ENCODE results near the gene RPP21.

The RPP21 gene

GRCh38 chr6:30349421-30350177 lies 4.6 kb downstream of the RPP21 start:
- Histone ChIP-seq H3K4me1 (ENCODE audit: control insufficient read depth in 2 of 2, insufficient read depth in 2 of 2, low read length in 2 of 2) (peaks cover 0 to 7% of the 10 kb centered on the region in 2 donors), H3K27me3 (ENCODE audit: control insufficient read depth in 2 of 2, insufficient read depth in 2 of 2, low read length in 2 of 2) (no peaks in the 10 kb centered on the region), H3K36me3 (ENCODE audit: control insufficient read depth in 2 of 2, insufficient read depth in 2 of 2, low read length in 2 of 2) (peaks cover 5 to 6% of the 10 kb centered on the region in 2 donors), H3K27ac (ENCODE audit: low read depth in 2 of 2, low read length in 2 of 2) (no peak overlapping the region), H3K9me3 (ENCODE audit: control insufficient read depth in 2 of 2, low read length in 2 of 2) (no peaks in the 10 kb centered on the region), H3K4me3 (ENCODE audit: low read length in 2 of 2) (no peak overlapping the region), H3K9ac (ENCODE audit: low read depth in 1 of 2, low read length in 2 of 2) (no peak overlapping the region)

DNA sequence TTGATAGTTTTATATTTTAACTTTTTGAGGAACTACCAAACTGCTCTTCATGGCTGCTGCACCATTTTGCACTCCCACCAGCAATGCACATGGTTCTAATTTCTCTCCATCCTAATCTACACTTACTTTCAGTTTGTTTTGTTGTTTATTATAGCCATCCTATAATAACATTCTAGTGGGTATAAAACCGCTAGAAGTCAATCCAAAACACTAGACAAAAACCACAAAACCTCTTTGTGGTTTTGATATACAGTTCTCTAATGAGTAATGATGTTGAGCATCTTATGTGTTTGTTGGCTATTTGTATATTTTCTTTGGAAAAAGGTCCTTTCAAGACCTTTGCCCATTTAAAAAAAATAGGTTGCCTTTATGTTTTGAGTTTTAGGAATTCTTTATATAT lies 5.6 kb downstream of the RPP21 start:
- Histone ChIP-seq H3K36me3 (ENCODE audit: control insufficient read depth in 2 of 2, insufficient read depth in 2 of 2, low read length in 2 of 2) (peaks cover 5 to 6% of the 10 kb centered on the region in 2 donors), H3K27me3 (ENCODE audit: control insufficient read depth in 2 of 2, insufficient read depth in 2 of 2, low read length in 2 of 2) (peaks cover 3 to 6% of the 10 kb centered on the region in 2 donors), H3K9ac (ENCODE audit: low read depth in 1 of 2, low read length in 2 of 2) (no peak overlapping the region), H3K4me1 (ENCODE audit: control insufficient read depth in 2 of 2, insufficient read depth in 2 of 2, low read length in 2 of 2) (peaks cover 0 to 5% of the 10 kb centered on the region in 2 donors), H3K4me3 (ENCODE audit: low read length in 2 of 2) (no peak overlapping the region), H3K27ac (ENCODE audit: low read depth in 2 of 2, low read length in 2 of 2) (no peak overlapping the region), H3K9me3 (ENCODE audit: control insufficient read depth in 2 of 2, low read length in 2 of 2) (no peaks in the 10 kb centered on the region)

DNA sequence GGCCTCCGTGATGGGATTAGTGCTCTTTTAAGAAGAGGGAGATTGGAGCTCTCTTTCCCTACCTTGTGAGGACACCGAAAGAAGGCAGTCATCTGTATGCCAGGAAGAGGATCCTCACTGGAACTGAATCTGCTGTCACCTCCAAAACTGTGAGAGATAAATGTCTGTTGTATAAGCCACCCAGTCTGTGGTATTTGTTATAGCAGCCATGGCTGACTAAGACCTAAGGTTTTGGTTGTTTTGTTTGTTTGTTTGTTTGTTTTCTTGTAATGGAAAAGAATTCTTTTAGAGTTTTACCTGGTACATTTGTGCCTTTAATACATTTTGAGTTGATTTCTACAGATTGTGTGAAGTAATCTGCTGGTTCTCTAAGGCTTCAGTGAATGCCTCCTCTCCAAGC lies 7.6 kb downstream of the RPP21 start:
- Histone ChIP-seq H3K9ac (ENCODE audit: low read depth in 1 of 2, low read length in 2 of 2) (no peak overlapping the region), H3K4me1 (ENCODE audit: control insufficient read depth in 2 of 2, insufficient read depth in 2 of 2, low read length in 2 of 2) (no peaks in the 10 kb centered on the region), H3K9me3 (ENCODE audit: control insufficient read depth in 2 of 2, low read length in 2 of 2) (no peaks in the 10 kb centered on the region), H3K4me3 (ENCODE audit: low read length in 2 of 2) (no peak overlapping the region), H3K27ac (ENCODE audit: low read depth in 2 of 2, low read length in 2 of 2) (no peak overlapping the region), H3K27me3 (ENCODE audit: control insufficient read depth in 2 of 2, insufficient read depth in 2 of 2, low read length in 2 of 2) (peaks cover 3 to 10% of the 10 kb centered on the region in 2 donors), H3K36me3 (ENCODE audit: control insufficient read depth in 2 of 2, insufficient read depth in 2 of 2, low read length in 2 of 2) (peaks cover 0 to 3% of the 10 kb centered on the region in 2 donors)

DNA sequence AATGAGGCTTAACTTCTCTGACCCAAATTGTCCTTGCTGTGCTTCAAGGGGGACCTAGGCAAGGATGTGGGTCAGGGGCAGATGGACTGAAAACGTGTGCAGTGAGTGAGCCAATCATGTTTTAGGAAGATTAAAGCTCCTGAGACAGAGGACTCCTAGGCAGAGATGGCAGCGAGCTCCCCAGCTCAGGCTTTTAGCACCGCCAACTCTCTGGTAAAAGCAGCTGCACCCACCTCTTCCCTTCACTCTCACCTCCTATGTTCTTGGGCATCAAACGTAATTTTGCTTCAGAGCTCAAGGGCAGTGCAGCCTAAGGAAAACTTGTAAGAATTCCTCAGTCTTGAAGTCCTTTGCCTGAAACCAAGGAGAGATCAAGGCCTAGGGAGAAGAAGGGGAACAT lies 10.3 kb downstream of the RPP21 start:
- peaks cover 0 to 3% of the 10 kb centered on the region in 2 donors for H3K4me1 ChIP-seq (ENCODE audit: control insufficient read depth in 2 of 2, insufficient read depth in 2 of 2, low read length in 2 of 2)
- no peaks in the 10 kb centered on the region for H3K36me3 ChIP-seq (ENCODE audit: control insufficient read depth in 2 of 2, insufficient read depth in 2 of 2, low read length in 2 of 2)
- no peak overlapping the region for H3K9ac ChIP-seq (ENCODE audit: low read depth in 1 of 2, low read length in 2 of 2)
- no peak overlapping the region for H3K27ac ChIP-seq (ENCODE audit: low read depth in 2 of 2, low read length in 2 of 2)
- H3K4me3 ChIP-seq (ENCODE audit: low read length in 2 of 2) = no peak overlapping the region
- H3K27me3 ChIP-seq (ENCODE audit: control insufficient read depth in 2 of 2, insufficient read depth in 2 of 2, low read length in 2 of 2) = peaks cover 18 to 28% of the 10 kb centered on the region in 2 donors
- H3K9me3 ChIP-seq (ENCODE audit: control insufficient read depth in 2 of 2, low read length in 2 of 2) = no peaks in the 10 kb centered on the region

DNA sequence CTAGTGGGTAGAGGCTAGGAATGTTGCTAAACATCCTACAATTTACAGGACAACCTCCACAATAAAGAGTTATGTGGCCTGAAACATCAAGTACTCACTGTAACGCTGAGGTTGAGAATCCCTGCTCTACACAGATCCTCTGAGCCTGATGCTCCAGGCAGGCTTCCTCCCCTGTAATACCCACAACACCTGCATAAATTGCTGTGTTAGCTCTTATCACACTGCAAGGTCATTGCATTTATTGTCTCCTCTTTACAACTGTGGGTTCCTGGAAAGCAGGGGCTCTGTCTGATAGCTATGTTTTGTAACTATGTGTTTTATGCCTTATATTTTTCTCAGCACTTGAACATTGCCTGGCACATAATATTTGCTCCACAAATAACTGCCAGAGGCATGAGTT lies 11.6 kb downstream of the RPP21 start:
- Histone ChIP-seq H3K36me3 (ENCODE audit: control insufficient read depth in 2 of 2, insufficient read depth in 2 of 2, low read length in 2 of 2) (no peaks in the 10 kb centered on the region), H3K9me3 (ENCODE audit: control insufficient read depth in 2 of 2, low read length in 2 of 2) (no peaks in the 10 kb centered on the region), H3K4me3 (ENCODE audit: low read length in 2 of 2) (no peak overlapping the region), H3K27me3 (ENCODE audit: control insufficient read depth in 2 of 2, insufficient read depth in 2 of 2, low read length in 2 of 2) (peaks cover 20 to 34% of the 10 kb centered on the region in 2 donors), H3K4me1 (ENCODE audit: control insufficient read depth in 2 of 2, insufficient read depth in 2 of 2, low read length in 2 of 2) (peaks cover 0 to 3% of the 10 kb centered on the region in 2 donors), H3K27ac (ENCODE audit: low read depth in 2 of 2, low read length in 2 of 2) (no peak overlapping the region), H3K9ac (ENCODE audit: low read depth in 1 of 2, low read length in 2 of 2) (no peak overlapping the region)

- peaks cover 20 to 41% of the 10 kb centered on the region in 2 donors for H3K27me3 ChIP-seq (ENCODE audit: control insufficient read depth in 2 of 2, insufficient read depth in 2 of 2, low read length in 2 of 2)
- H3K4me3 ChIP-seq (ENCODE audit: low read length in 2 of 2) = peak overlapping the region; percentile 57 to 61
Observed at GRCh38 chr6:30357678-30358540, 13.0 kb downstream of the RPP21 start.

DNA sequence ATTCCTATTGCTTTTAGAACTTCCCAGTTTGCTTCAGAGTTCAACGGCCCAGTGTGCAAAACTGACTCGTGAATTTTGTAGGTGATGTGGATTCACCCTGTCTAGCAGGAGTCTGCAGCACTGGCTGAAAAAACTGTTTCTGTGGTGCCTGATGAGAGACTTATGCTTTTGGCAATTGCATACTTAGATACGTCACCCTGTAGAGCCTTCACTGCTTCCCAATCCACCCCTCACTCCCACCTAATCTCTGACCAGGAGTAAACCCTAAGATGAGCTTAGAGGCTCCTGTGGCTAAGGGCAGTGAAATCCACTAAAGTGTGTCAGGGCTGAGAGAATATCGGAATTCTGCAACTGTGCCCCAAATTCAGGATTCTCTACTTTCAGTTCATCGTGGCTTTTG lies 14.3 kb downstream of the RPP21 start:
- Histone ChIP-seq H3K27me3 (ENCODE audit: control insufficient read depth in 2 of 2, insufficient read depth in 2 of 2, low read length in 2 of 2) (peaks cover 24 to 41% of the 10 kb centered on the region in 2 donors), H3K9me3 (ENCODE audit: control insufficient read depth in 2 of 2, low read length in 2 of 2) (no peaks in the 10 kb centered on the region), H3K9ac (ENCODE audit: low read depth in 1 of 2, low read length in 2 of 2) (no peak overlapping the region), H3K4me3 (ENCODE audit: low read length in 2 of 2) (no peak overlapping the region), H3K27ac (ENCODE audit: low read depth in 2 of 2, low read length in 2 of 2) (no peak overlapping the region), H3K4me1 (ENCODE audit: control insufficient read depth in 2 of 2, insufficient read depth in 2 of 2, low read length in 2 of 2) (peaks cover 0 to 3% of the 10 kb centered on the region in 2 donors), H3K36me3 (ENCODE audit: control insufficient read depth in 2 of 2, insufficient read depth in 2 of 2, low read length in 2 of 2) (no peaks in the 10 kb centered on the region)

More at GRCh38 chr6:30357678-30358540, 13.0 kb downstream of the RPP21 start:
- Histone ChIP-seq H3K36me3 (ENCODE audit: control insufficient read depth in 2 of 2, insufficient read depth in 2 of 2, low read length in 2 of 2) (no peaks in the 10 kb centered on the region), H3K9me3 (ENCODE audit: control insufficient read depth in 2 of 2, low read length in 2 of 2) (no peaks in the 10 kb centered on the region), H3K27ac (ENCODE audit: low read depth in 2 of 2, low read length in 2 of 2) (peak overlapping the region; percentile 2 to 23), H3K9ac (ENCODE audit: low read depth in 1 of 2, low read length in 2 of 2) (peak overlapping the region in 1 of 2 donors; percentile 11), H3K4me1 (ENCODE audit: control insufficient read depth in 2 of 2, insufficient read depth in 2 of 2, low read length in 2 of 2) (peaks cover 0 to 3% of the 10 kb centered on the region in 2 donors)

DNA sequence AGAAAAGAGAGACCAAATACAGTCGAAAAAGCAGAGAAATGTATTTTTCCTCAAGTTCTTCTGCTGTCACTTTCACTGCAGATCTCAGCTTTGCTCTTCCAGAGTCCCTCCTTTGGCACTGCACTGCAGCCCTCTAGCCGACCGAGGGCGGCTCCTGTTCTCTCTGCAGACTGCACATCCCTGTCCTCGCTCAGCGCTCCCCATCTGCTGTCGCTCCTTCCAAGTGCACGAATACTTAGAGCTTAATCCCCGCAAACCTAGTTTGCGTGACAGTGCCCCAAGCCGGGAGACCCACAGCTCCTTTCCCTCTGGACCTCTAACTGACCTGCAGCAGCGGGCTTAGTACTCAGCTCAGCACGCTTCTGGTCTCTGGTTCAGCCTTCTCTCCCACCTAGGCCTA lies 15.2 kb downstream of the RPP21 start:
- Histone ChIP-seq H3K27me3 (ENCODE audit: control insufficient read depth in 2 of 2, insufficient read depth in 2 of 2, low read length in 2 of 2) (peaks cover 24 to 39% of the 10 kb centered on the region in 2 donors), H3K36me3 (ENCODE audit: control insufficient read depth in 2 of 2, insufficient read depth in 2 of 2, low read length in 2 of 2) (no peaks in the 10 kb centered on the region), H3K9me3 (ENCODE audit: control insufficient read depth in 2 of 2, low read length in 2 of 2) (no peaks in the 10 kb centered on the region), H3K4me1 (ENCODE audit: control insufficient read depth in 2 of 2, insufficient read depth in 2 of 2, low read length in 2 of 2) (peaks cover 0 to 3% of the 10 kb centered on the region in 2 donors), H3K4me3 (ENCODE audit: low read length in 2 of 2) (no peak overlapping the region), H3K27ac (ENCODE audit: low read depth in 2 of 2, low read length in 2 of 2) (no peak overlapping the region), H3K9ac (ENCODE audit: low read depth in 1 of 2, low read length in 2 of 2) (no peak overlapping the region)

DNA sequence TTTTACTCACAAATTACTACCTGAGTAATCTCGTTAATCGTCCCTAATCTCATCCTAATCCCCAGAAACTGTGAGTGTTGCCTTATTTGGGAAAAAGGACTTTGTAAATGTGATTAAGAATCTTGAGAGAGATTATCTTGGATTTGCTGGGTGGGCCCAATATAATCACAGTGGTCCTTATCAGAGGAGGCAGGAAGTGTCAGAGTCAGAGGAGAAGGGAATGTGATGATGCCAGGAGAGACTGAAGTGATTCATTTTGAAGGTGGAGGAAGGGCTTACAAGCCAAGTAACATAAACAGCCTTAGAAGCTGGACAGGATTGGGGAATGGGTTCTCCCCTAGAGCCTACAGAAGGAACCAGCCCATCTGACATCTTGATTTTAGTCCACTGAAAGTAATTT lies 16.7 kb downstream of the RPP21 start:
- Histone ChIP-seq H3K9ac (ENCODE audit: low read depth in 1 of 2, low read length in 2 of 2) (no peak overlapping the region), H3K4me3 (ENCODE audit: low read length in 2 of 2) (no peak overlapping the region), H3K36me3 (ENCODE audit: control insufficient read depth in 2 of 2, insufficient read depth in 2 of 2, low read length in 2 of 2) (no peaks in the 10 kb centered on the region), H3K27me3 (ENCODE audit: control insufficient read depth in 2 of 2, insufficient read depth in 2 of 2, low read length in 2 of 2) (peaks cover 26 to 39% of the 10 kb centered on the region in 2 donors), H3K4me1 (ENCODE audit: control insufficient read depth in 2 of 2, insufficient read depth in 2 of 2, low read length in 2 of 2) (peaks cover 0 to 3% of the 10 kb centered on the region in 2 donors), H3K27ac (ENCODE audit: low read depth in 2 of 2, low read length in 2 of 2) (no peak overlapping the region), H3K9me3 (ENCODE audit: control insufficient read depth in 2 of 2, low read length in 2 of 2) (no peaks in the 10 kb centered on the region)

GRCh38 chr6:30363459-30363858 lies 18.5 kb downstream of the RPP21 start:
- H3K4me1 ChIP-seq (ENCODE audit: control insufficient read depth in 2 of 2, insufficient read depth in 2 of 2, low read length in 2 of 2) = no peaks in the 10 kb centered on the region
- H3K36me3 ChIP-seq (ENCODE audit: control insufficient read depth in 2 of 2, insufficient read depth in 2 of 2, low read length in 2 of 2) = no peaks in the 10 kb centered on the region
- H3K9ac ChIP-seq (ENCODE audit: low read depth in 1 of 2, low read length in 2 of 2) = no peak overlapping the region
- no peak overlapping the region for H3K27ac ChIP-seq (ENCODE audit: low read depth in 2 of 2, low read length in 2 of 2)
- no peaks in the 10 kb centered on the region for H3K9me3 ChIP-seq (ENCODE audit: control insufficient read depth in 2 of 2, low read length in 2 of 2)
- H3K27me3 ChIP-seq (ENCODE audit: control insufficient read depth in 2 of 2, insufficient read depth in 2 of 2, low read length in 2 of 2) = peaks cover 27 to 37% of the 10 kb centered on the region in 2 donors
- no peak overlapping the region for H3K4me3 ChIP-seq (ENCODE audit: low read length in 2 of 2)

Measured in mucosa of rectum (tissue), 2 donors.